Measurements from ENCODE around the gene GRIA1. TPM values are rescaled to one million over a fixed set of nuclear protein-coding genes. Genes with fewer than 3 reads are reported as not detected.

GRIA1 gene
- total RNA-seq, 3 donors from 2014 or later (not counting 1 experiment from before 2014, with no cell fraction given): not detected

DNA sequence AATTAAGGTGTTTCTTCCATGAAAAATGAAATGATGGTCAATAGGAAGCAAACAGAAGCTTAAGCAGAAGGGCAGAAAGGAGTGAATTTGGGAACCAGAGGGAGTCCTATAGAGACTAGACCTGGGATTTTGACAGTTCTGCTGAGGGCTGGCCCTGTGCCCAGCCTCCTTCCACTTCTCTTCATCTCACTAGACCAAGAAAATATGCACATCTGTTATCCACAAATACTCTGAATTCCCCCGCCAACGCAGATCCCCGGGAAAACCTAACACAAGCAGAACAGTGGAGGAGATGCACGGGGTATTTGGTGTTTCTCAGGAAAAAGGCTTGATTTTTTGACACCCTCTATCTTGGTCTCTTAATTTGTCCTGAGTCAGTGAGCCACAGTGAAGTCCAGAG, 22.7 kb downstream of the GRIA1 start:
- TF ChIP-seq, protein P1, sequence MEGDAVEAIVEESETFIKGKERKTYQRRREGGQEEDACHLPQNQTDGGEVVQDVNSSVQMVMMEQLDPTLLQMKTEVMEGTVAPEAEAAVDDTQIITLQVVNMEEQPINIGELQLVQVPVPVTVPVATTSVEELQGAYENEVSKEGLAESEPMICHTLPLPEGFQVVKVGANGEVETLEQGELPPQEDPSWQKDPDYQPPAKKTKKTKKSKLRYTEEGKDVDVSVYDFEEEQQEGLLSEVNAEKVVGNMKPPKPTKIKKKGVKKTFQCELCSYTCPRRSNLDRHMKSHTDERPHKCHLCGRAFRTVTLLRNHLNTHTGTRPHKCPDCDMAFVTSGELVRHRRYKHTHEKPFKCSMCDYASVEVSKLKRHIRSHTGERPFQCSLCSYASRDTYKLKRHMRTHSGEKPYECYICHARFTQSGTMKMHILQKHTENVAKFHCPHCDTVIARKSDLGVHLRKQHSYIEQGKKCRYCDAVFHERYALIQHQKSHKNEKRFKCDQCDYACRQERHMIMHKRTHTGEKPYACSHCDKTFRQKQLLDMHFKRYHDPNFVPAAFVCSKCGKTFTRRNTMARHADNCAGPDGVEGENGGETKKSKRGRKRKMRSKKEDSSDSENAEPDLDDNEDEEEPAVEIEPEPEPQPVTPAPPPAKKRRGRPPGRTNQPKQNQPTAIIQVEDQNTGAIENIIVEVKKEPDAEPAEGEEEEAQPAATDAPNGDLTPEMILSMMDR (IDR thresholded peaks at IDR 0.05): no peak
- intact Hi-C loops (cut with micrococcal nuclease): no loop called here
- H3K36me3 ChIP-seq (ENCODE audit: control insufficient read depth, insufficient read depth, low read length): no peaks in the 10 kb centered on the region
- no peak overlapping the region for H3K27ac ChIP-seq (ENCODE audit: low read length)
- H3K27ac Mint-ChIP-seq: no peak overlapping the region
- H3K27me3 ChIP-seq (ENCODE audit: control insufficient read depth, insufficient read depth, low read length): no peaks in the 10 kb centered on the region
- DNase-seq: no peak
- H3K9me3 Mint-ChIP-seq: no peaks in the 10 kb centered on the region
- H3K4me1 ChIP-seq (ENCODE audit: control insufficient read depth, insufficient read depth, low read length): no peaks in the 10 kb centered on the region
- H3K27me3 Mint-ChIP-seq (ENCODE audit: low read depth in 2 of 2): no peaks in the 10 kb centered on the region
- H3K36me3 Mint-ChIP-seq: no peaks in the 10 kb centered on the region
- 90% methylated on average over 4 of the region's 4 CpGs for WGBS (ENCODE audit: insufficient coverage)
- no peaks in the 10 kb centered on the region for H3K9me3 ChIP-seq (ENCODE audit: control insufficient read depth, insufficient read depth, low read length)
- no peaks in the 10 kb centered on the region for H3K4me1 Mint-ChIP-seq
- H3K4me3 Mint-ChIP-seq: no peak overlapping the region
- ATAC-seq: no peak
- H3K4me3 ChIP-seq (ENCODE audit: low read length): no peak overlapping the region

DNA sequence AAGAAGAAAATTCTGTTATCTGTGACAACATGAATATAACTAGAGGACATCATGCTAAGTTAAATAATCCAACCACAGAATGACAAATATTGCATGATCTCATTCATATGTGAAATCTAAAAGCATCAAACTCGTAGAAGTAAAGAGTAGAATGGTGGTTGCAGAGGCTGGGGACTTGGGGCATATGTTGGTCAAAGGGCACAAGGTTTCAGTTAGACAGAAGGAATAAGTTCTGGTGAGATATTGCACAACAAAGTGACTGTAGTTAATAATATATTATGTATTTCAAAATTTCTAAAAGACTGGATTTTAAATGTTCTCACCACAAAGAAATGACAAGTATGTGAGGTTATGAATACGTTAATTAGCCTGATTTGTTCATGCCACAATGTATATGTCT, 24.8 kb downstream of the GRIA1 start:
- H3K27me3 ChIP-seq (ENCODE audit: control insufficient read depth, insufficient read depth, low read length): no peaks in the 10 kb centered on the region
- Mint-ChIP-seq H3K4me3 (no peak overlapping the region), H3K4me1 (no peaks in the 10 kb centered on the region), H3K9me3 (no peaks in the 10 kb centered on the region), H3K27ac (no peak overlapping the region), H3K27me3 (ENCODE audit: low read depth in 2 of 2) (no peaks in the 10 kb centered on the region), H3K36me3 (no peaks in the 10 kb centered on the region)
- H3K36me3 ChIP-seq (ENCODE audit: control insufficient read depth, insufficient read depth, low read length): no peaks in the 10 kb centered on the region
- no peaks in the 10 kb centered on the region for H3K9me3 ChIP-seq (ENCODE audit: control insufficient read depth, insufficient read depth, low read length)
- DNase-seq (no peak), ATAC-seq (no peak)
- no peaks in the 10 kb centered on the region for H3K4me1 ChIP-seq (ENCODE audit: control insufficient read depth, insufficient read depth, low read length)
- no peak overlapping the region for H3K4me3 ChIP-seq (ENCODE audit: low read length)
- no peak overlapping the region for H3K27ac ChIP-seq (ENCODE audit: low read length)
- WGBS (ENCODE audit: insufficient coverage): 50% methylated on average over 1 of the region's 2 CpGs
- intact Hi-C loops (cut with micrococcal nuclease): no loop called here
- TF ChIP-seq, protein P1 (IDR thresholded peaks at IDR 0.05): no peak

DNA sequence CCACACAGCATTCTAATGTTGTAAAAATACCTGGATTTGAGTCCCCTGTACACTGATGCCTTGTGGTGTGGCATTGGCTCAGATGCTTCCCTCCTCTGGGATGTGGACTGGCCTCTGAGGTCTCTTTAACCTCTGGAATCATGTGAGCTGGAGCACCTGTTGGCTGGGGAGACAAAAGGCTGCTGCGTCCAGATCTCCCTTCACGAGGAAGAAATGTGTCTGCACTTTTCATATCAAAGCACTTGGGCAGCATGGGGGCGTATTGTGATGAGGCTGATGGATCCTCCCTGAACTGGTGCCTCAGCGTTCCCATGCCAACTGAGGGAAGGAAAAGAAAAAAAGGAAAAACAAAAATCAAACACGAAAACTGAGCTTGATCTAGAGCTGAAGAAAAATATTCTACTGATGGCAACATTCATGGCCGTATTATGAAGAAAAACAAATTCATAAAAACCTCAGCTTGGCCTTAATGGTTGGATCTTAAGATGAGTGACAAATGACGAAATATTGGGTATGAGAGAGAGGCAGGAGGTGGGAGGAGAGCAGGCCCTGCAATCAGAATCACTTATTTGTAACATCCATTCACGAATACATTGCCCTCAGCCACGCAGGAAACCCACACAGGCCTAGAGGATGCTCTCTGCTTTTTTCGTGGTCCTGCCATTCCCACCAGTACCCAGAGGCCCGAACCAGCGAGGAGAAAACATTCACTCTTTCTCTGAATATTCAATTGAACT, 26.2 kb downstream of the GRIA1 start:
- ATAC-seq: no peak
- Mint-ChIP-seq H3K27me3 (ENCODE audit: low read depth in 2 of 2) (no peaks in the 10 kb centered on the region), H3K4me1 (no peaks in the 10 kb centered on the region), H3K9me3 (no peaks in the 10 kb centered on the region), H3K4me3 (no peak overlapping the region), H3K27ac (no peak overlapping the region), H3K36me3 (no peaks in the 10 kb centered on the region)
- DNase-seq: no peak
- TF ChIP-seq, protein P1 (IDR thresholded peaks at IDR 0.05): no peak
- Histone ChIP-seq H3K36me3 (ENCODE audit: control insufficient read depth, insufficient read depth, low read length) (no peaks in the 10 kb centered on the region), H3K9me3 (ENCODE audit: control insufficient read depth, insufficient read depth, low read length) (no peaks in the 10 kb centered on the region), H3K27ac (ENCODE audit: low read length) (no peak overlapping the region), H3K4me3 (ENCODE audit: low read length) (no peak overlapping the region), H3K4me1 (ENCODE audit: control insufficient read depth, insufficient read depth, low read length) (no peaks in the 10 kb centered on the region), H3K27me3 (ENCODE audit: control insufficient read depth, insufficient read depth, low read length) (no peaks in the 10 kb centered on the region)
- WGBS (ENCODE audit: insufficient coverage): 49% methylated on average over 11 of the region's 12 CpGs
- intact Hi-C loops (cut with micrococcal nuclease): no loop called here

DNA sequence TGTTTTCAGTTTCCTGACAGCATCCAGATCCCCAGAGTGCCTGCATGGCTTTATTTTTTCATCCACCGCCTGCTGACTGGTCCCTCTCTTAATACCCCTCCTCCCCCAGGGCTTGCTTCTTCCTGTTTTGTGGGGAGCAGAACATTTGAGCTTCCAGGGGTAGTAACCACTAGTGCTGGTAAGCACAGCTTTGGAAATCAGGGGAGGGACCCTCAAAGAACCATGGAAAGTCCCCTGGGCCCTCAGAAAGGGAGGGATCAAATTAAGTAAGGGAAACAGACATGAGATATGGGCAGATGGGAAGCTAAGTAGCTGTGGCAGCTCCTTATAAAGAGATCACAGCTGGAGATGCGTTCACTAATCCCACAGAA, 26.8 kb downstream of the GRIA1 start:
- Histone ChIP-seq H3K4me3 (ENCODE audit: low read length) (no peak overlapping the region), H3K27me3 (ENCODE audit: control insufficient read depth, insufficient read depth, low read length) (no peaks in the 10 kb centered on the region), H3K27ac (ENCODE audit: low read length) (no peak overlapping the region), H3K36me3 (ENCODE audit: control insufficient read depth, insufficient read depth, low read length) (no peaks in the 10 kb centered on the region), H3K4me1 (ENCODE audit: control insufficient read depth, insufficient read depth, low read length) (no peaks in the 10 kb centered on the region), H3K9me3 (ENCODE audit: control insufficient read depth, insufficient read depth, low read length) (no peaks in the 10 kb centered on the region)
- Mint-ChIP-seq H3K27ac (no peak overlapping the region), H3K4me1 (no peaks in the 10 kb centered on the region), H3K27me3 (ENCODE audit: low read depth in 2 of 2) (no peaks in the 10 kb centered on the region), H3K4me3 (no peak overlapping the region), H3K36me3 (no peaks in the 10 kb centered on the region), H3K9me3 (no peaks in the 10 kb centered on the region)
- DNase-seq (no peak), ATAC-seq (no peak)
- TF ChIP-seq, protein P1 (IDR thresholded peaks at IDR 0.05): no peak
- intact Hi-C loops (cut with micrococcal nuclease): no loop called here
- 53% methylated on average over 2 of the region's 2 CpGs for WGBS (ENCODE audit: insufficient coverage)
